ENCODE results near the gene ALLC.
A peak's percentile ranks its signal among the peaks of the same experiment; 100 is the strongest.

The ALLC gene

DNA sequence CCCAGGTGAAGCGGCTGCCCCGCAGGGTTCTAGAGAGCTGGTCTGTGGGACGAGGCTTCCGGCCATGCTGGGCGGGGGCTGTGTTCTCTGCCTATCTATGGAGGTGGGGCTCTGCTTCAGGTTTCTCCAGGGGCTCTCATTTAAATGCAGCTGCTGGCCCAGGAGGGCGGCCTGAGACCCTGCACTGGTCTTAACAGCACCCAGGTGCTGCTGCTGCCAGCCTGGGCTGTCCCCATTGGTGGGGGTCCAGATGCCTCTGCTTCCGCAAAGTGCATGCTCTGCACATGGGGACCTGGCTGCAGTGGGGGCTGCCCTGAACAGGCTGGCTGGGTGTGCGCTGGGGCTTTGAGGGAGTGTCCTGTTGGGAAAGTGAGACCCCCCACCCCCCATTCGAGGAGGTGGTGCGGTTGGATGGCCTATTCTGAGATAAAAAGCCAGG, 29.7 kb upstream of the ALLC start:
- Histone ChIP-seq H3K4me3 (no peak overlapping the region), H3K27ac (no peak overlapping the region)
- peak; percentile 62 for DNase-seq (ENCODE audit: low spot score)
- TF ChIP-seq, protein P1, sequence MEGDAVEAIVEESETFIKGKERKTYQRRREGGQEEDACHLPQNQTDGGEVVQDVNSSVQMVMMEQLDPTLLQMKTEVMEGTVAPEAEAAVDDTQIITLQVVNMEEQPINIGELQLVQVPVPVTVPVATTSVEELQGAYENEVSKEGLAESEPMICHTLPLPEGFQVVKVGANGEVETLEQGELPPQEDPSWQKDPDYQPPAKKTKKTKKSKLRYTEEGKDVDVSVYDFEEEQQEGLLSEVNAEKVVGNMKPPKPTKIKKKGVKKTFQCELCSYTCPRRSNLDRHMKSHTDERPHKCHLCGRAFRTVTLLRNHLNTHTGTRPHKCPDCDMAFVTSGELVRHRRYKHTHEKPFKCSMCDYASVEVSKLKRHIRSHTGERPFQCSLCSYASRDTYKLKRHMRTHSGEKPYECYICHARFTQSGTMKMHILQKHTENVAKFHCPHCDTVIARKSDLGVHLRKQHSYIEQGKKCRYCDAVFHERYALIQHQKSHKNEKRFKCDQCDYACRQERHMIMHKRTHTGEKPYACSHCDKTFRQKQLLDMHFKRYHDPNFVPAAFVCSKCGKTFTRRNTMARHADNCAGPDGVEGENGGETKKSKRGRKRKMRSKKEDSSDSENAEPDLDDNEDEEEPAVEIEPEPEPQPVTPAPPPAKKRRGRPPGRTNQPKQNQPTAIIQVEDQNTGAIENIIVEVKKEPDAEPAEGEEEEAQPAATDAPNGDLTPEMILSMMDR (IDR thresholded peaks at IDR 0.05): no peak

DNA sequence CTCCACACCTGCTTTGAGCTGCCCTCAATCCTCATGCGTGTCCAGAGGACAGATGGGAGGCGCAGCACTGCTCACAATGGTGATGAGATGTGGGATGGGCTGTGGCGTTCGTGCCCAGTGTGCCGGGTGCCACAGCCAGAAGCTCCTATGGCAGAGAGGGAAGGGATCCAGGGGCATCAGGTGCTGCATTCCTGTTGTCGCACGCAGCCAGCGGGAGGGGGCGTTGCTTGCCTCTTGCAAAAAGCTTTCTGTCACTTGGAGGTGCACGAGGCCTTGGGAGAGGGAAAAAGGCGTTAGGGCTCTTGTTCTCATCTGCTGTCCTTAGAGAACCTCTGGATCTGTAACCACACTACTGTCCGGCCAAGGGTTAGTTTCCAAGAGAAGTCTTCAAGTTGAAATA, 29.2 kb upstream of the ALLC start:
- Histone ChIP-seq H3K4me3 (no peak overlapping the region), H3K27ac (no peak overlapping the region)
- peak; percentile 41 for DNase-seq (ENCODE audit: low spot score)
- TF ChIP-seq, protein P1 (IDR thresholded peaks at IDR 0.05): no peak

DNA sequence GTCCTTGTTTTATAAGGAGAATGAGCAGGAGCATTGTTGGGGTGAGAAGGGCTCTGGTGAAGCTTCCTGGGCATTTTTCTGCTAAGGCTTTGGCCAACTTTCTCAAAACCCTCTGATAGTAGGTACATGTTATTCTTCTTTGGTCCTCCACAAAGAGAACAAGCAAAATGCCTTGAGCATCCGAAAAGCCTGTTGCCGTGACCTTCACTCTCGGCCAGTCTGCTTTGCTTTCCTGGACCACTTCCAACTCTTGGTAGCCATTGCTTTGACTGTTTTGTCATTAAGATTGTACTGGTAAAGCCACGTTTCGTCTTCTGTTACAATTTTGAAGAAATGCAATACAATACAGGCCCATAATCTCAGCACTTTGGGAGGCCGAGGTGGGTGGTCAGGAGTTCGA, 27.4 kb upstream of the ALLC start:
- Histone ChIP-seq H3K27ac (no peak overlapping the region), H3K4me3 (no peak overlapping the region)
- peak; percentile 28 for DNase-seq (ENCODE audit: low spot score)
- TF ChIP-seq, protein P1 (IDR thresholded peaks at IDR 0.05): no peak

DNA sequence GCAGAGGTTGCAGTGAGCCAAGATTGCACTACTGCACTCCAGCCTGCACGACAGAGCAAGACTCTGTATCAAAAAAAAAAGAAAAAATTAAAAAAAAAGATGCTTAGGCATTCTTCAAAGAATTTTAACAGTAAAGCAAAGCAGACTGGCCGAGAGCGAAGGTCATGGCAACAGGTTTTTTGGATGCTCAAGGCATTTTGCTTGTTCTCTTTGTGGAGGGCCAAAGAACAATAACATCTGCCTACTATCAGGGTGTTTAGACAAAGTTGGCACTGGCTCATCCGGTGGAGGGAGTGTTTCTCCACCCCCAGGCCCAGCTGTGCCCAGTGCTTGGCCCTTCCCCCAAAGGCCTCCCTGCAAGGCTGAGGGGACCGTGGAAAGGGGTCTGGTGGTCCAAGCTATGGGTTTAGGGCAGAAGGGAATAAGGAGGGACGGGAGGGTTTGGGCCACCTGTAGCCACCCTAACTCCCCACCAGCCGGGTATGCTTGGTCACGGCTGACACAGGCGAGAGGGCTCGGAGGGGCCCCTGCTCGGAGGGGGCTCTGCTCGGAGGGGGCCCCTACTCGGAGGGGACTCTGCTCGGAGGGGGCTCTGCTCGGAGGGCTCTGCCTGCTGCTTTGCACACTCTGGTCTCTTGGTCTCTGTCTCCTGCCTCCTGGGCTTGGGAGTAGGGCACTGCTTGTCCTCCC, 26.7 kb upstream of the ALLC start:
- TF ChIP-seq, protein P1 (IDR thresholded peaks at IDR 0.05): no peak
- DNase-seq (ENCODE audit: low spot score): peak; percentile 52
- Histone ChIP-seq H3K4me3 (no peak overlapping the region), H3K27ac (no peak overlapping the region)

DNA sequence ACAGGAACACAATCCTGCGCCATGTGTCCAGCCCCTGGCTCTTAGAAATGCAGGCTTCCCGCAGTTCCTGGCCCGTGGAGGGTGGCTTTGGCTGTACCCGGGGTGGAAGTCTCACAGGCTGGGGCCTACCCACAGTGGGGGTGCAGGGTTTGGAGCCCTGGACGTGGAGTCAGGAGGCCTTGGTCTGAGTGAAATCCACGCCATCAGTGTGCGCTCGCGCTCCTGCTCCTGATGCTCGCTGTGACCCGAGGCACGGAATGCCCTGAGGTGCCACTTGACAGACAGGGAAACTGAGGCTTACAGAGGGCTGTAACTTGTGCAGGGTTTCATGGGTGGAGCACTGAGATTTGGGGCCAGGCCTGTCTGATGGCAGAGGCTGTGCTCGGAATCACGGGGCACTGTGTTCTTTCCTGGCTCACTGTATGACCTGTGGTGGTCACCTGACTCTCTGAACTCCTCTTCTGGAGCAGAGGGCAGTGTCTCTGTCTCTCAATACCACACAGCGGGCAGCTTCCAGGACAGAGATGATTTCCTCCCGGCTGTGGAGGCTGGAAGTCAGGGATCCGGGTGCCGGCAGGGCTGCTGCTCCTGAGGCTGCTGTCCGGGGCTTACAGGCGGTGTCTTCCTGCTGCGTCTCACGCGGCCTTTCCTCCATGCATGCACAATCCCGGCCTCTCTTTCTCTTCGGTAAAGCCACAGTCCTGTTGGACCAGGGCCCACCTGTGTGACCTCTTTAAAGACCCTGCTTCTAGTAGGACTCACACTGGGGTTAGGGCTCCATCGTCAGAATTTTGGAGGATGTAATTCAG, 25.9 kb upstream of the ALLC start:
- H3K27ac ChIP-seq: no peak overlapping the region

DNA sequence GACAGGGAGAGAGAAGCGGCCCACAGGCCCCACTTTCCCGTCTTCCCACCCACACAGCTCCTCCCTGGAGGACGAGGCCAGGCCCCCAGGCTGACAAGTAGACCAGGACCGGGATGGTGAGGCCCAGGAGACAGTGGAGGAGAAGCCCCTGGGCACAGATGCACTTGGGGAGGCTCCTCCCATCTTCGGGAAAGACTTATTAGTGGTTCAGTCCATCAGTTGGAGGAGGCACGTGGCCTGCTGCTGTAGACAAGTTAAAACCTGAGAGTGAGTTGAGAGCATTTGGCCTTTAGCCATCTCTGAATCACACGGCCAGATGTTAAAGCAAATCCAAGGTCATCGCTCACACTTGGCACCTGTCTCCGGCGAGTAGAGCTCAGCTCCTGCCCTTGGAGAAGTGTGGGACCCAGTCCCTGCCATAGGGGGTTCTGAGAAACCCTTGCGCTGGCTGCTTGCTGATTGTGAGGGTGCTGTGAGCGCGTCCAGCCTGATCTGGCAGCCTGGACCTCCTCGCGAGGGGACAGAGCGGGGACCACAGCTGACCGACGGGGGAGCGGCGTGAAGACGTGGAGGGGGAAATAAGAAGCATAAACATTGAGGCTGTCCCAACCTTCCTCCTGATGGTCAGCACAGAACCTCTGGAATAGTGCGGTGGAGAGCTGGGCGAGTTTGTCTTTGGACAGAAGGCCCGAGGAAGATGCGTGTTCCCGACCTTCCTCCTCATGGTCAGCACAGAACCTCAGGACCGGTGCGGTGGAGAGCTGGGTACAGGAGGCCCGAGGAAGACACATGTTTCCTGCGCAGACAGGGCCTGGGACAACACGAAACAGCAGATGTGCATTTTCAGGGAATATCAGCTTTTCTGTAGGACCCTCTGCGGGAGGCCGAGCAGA, 24.7 kb upstream of the ALLC start:
- no peak overlapping the region for H3K27ac ChIP-seq
- TF ChIP-seq, protein P1 (IDR thresholded peaks at IDR 0.05): no peak
- no peak overlapping the region for H3K4me3 ChIP-seq
- DNase-seq (ENCODE audit: low spot score): peak; percentile 58

More for the DNA sequence above, 25.9 kb upstream of the ALLC start:
- TF ChIP-seq, protein P1 (IDR thresholded peaks at IDR 0.05): no peak
- peak; percentile 49 for DNase-seq (ENCODE audit: low spot score)
- no peak overlapping the region for H3K4me3 ChIP-seq
